Activated T-helper 2 cell treated with anti-CD3 and anti-CD28 coated beads, Interferon-gamma antibody, Interleukin-2, Interleukin-4, amounts not matched to agents 10 μg/mL and 5 μg/mL and 100 μg/mL, durations not matched to agents 14 hours and 24 hours and 36 hours (primary cell): ENCODE results near the gene SPTBN5. TPM values are rescaled to one million over a fixed set of nuclear protein-coding genes. Genes with fewer than 3 reads are reported as not detected.
A peak's percentile ranks its signal among the peaks of the same experiment; 100 is the strongest.

Experiments used
- DNase-seq: peaks from one replicate; pipeline ENCODE4 v3.0.0; 2021; ENCODE audit warnings: low spot score
- H3K27ac Mint-ChIP-seq: one replicate; pipeline ENCODE4 v1.8.0; 2021; ENCODE audit warnings: mixed read lengths
- H3K27me3 Mint-ChIP-seq: one replicate; pipeline ENCODE4 v1.8.0; 2021; ENCODE audit warnings: low read depth, mixed read lengths
- H3K36me3 Mint-ChIP-seq: one replicate; pipeline ENCODE4 v1.8.0; 2021; ENCODE audit warnings: low read depth, mixed read lengths
- H3K4me1 Mint-ChIP-seq: one replicate; pipeline ENCODE4 v1.8.0; 2021; ENCODE audit warnings: low read depth, mixed read lengths
- H3K4me3 Mint-ChIP-seq: one replicate; pipeline ENCODE4 v1.8.0; 2021; ENCODE audit warnings: low read depth, mild to moderate bottlenecking, moderate library complexity, mixed read lengths
- H3K9me3 Mint-ChIP-seq: one replicate; pipeline ENCODE4 v1.8.0; 2021; ENCODE audit warnings: mixed read lengths
- intact Hi-C: fragments of 100-400 bp; cut with micrococcal nuclease; formaldehyde crosslinking; loops from one replicate; pipeline ENCODE4 v1.15.1; 2023
- total RNA-seq: library from RNA; stranded (reverse); gene quantifications from 2 replicates; pipeline ENCODE4 v1.2.3, GENCODE V29; 2022

Gene SPTBN5
- total RNA-seq, 1 donor from 2014 or later: 0.41 TPM

GRCh38 chr15:41798607-41799487 is 95.0 kb downstream of the SPTBN5 start:
- intact Hi-C loops: no loop called here
- peaks cover 14% of the 10 kb centered on the region for H3K36me3 Mint-ChIP-seq
- H3K9me3 Mint-ChIP-seq: no peaks in the 10 kb centered on the region
- DNase-seq: no peak
- H3K4me3 Mint-ChIP-seq: no peak overlapping the region
- peak overlapping the region; percentile 44 for H3K27ac Mint-ChIP-seq
- H3K27me3 Mint-ChIP-seq: no peaks in the 10 kb centered on the region
- peaks cover 26% of the 10 kb centered on the region for H3K4me1 Mint-ChIP-seq

Other genes starting within 250 kb of the SPTBN5 start
- gene MGA, start 233.6 kb downstream of the SPTBN5 start, total RNA-seq: 37.7 and 38.2 TPM in 2 replicates
- 24.7 and 25.7 TPM in 2 replicates for gene MAPKBP1, start 119.6 kb downstream of the SPTBN5 start, total RNA-seq
- gene JMJD7, start 66.0 kb downstream of the SPTBN5 start, total RNA-seq: 15.7 and 20.0 TPM in 2 replicates
- 8.0 and 10.5 TPM in 2 replicates for gene PLA2G4B, start 55.2 kb downstream of the SPTBN5 start, total RNA-seq
- 22.3 and 22.7 TPM in 2 replicates for gene EHD4, start 78.5 kb upstream of the SPTBN5 start, total RNA-seq
- not detected in 2 replicates for gene PLA2G4E, start 127.0 kb upstream of the SPTBN5 start, total RNA-seq
- gene PLA2G4D, start 200.5 kb upstream of the SPTBN5 start, total RNA-seq: not detected in 2 replicates